HCT116 (cell line): ENCODE results near the gene TMEM201.

Source experiments
- ATF3 ChIP-seq: IDR thresholded peaks from 2 replicates; pipeline ENCODE4 v1.6.1; 2012
- CEBPB ChIP-seq: IDR thresholded peaks from 2 replicates; pipeline ENCODE4 v1.6.1; 2012; ENCODE audit warnings: low read depth
- CTCF ChIP-seq, 3 experiments: fragments of 200-600 bp in 1 of 3; sonication (generic) in 1 of 3; IDR thresholded peaks in 2 of 3; conservative IDR thresholded peaks in 1 of 3; 2 replicates each; pipeline ENCODE4 v1.5.1; 2012 to 2017; ENCODE audit warnings: low read depth in 2 of 3, low read length in 2 of 3, antibody characterized with exemption in 1 of 3, borderline replicate concordance in 1 of 3, control low read depth in 1 of 3, mild to moderate bottlenecking in 1 of 3, mixed read lengths in 1 of 3, mixed run types in 1 of 3, moderate library complexity in 1 of 3; ENCODE audit not compliant: insufficient read depth in 1 of 3
- EGR1 ChIP-seq: IDR thresholded peaks from 2 replicates; pipeline ENCODE4 v1.6.1; 2012; ENCODE audit warnings: low read depth
- EZH2 ChIP-seq: fragments of 200-600 bp; sonication (generic); IDR thresholded peaks from 2 replicates; pipeline ENCODE4 v1.6.1; 2017; ENCODE audit warnings: antibody characterized with exemption, mixed run types
- EZH2phosphoT487 ChIP-seq: fragments of 200-600 bp; IDR thresholded peaks from 2 replicates; pipeline ENCODE4 v1.6.1; 2018; ENCODE audit warnings: antibody characterized with exemption, borderline replicate concordance
- JUND ChIP-seq: IDR thresholded peaks from 2 replicates; pipeline ENCODE4 v1.6.1; 2012
- MAX ChIP-seq: IDR thresholded peaks from 2 replicates; pipeline ENCODE4 v1.6.1; 2012
- POLR2A ChIP-seq: IDR thresholded peaks from 2 replicates; pipeline ENCODE4 v1.7.0; 2011; ENCODE audit warnings: borderline replicate concordance; ENCODE audit not compliant: insufficient read depth, insufficient read length; ENCODE audit errors: extremely low read depth
- POLR2AphosphoS5 ChIP-seq: IDR thresholded peaks from 2 replicates; pipeline ENCODE4 v1.6.1; 2011; ENCODE audit warnings: mild to moderate bottlenecking, low read depth, low read length, moderate library complexity
- REST ChIP-seq: IDR thresholded peaks from 2 replicates; pipeline ENCODE4 v1.6.1; 2012; ENCODE audit warnings: low read depth
- SP1 ChIP-seq: IDR thresholded peaks from 2 replicates; pipeline ENCODE4 v1.6.1; 2012; ENCODE audit warnings: low read depth
- YY1 ChIP-seq: IDR thresholded peaks from 2 replicates; pipeline ENCODE4 v1.6.1; 2011; ENCODE audit warnings: low read length, low read depth, moderate library complexity, mild to moderate bottlenecking; ENCODE audit not compliant: insufficient replicate concordance; ENCODE audit errors: extremely low read depth
- ZBTB33 ChIP-seq: IDR thresholded peaks from 2 replicates; pipeline ENCODE4 v1.6.1; 2011; ENCODE audit warnings: mild to moderate bottlenecking, low read length, moderate library complexity; ENCODE audit not compliant: insufficient replicate concordance; ENCODE audit errors: extremely low read depth

GRCh38 chr1:9598316-9598700 is 9.6 kb downstream of the TMEM201 start:
- no peak for TF ChIP-seq EZH2phosphoT487
- TF ChIP-seq CTCF (IDR thresholded peaks at IDR 0.05 in 2 of 3, conservative IDR thresholded peaks at IDR 0.05 in 1 of 3; ENCODE audit: borderline replicate concordance in 1 of 3, insufficient read depth in 1 of 3, low read depth in 2 of 3, low read length in 2 of 3), result no peak
- no peak for TF ChIP-seq POLR2A
- TF ChIP-seq YY1, result no peak
- no peak for TF ChIP-seq POLR2AphosphoS5
- TF ChIP-seq EZH2, result no peak
- no peak for TF ChIP-seq ATF3
- TF ChIP-seq SP1, result no peak
- TF ChIP-seq CEBPB, result no peak
- TF ChIP-seq MAX, result no peak
- TF ChIP-seq EGR1, result no peak
- TF ChIP-seq ZBTB33, result no peak
- no peak for TF ChIP-seq JUND
- TF ChIP-seq REST, result no peak
